NT2/D1 (cell line): Measurements from ENCODE around the gene CTSA.

Experiments used
- DNase-seq: peaks from one replicate; pipeline ENCODE4 v3.0.0-alpha.2; 2011; ENCODE audit warnings: low read depth, low spot score
- H3K27me3 ChIP-seq: 2 replicates; pipeline ENCODE4 v1.6.0; 2011; ENCODE audit warnings: mild to moderate bottlenecking; ENCODE audit not compliant: insufficient read length, insufficient read depth
- H3K36me3 ChIP-seq: 2 replicates; pipeline ENCODE4 v1.6.1; 2011; ENCODE audit warnings: mild to moderate bottlenecking, low read length, mixed read lengths; ENCODE audit not compliant: insufficient read depth, insufficient read length
- H3K4me1 ChIP-seq: 2 replicates; pipeline ENCODE4 v1.5.1; 2011; ENCODE audit not compliant: insufficient read depth, insufficient read length
- H3K4me3 ChIP-seq: 2 replicates; pipeline ENCODE4 v1.5.1; 2011; ENCODE audit warnings: low read depth; ENCODE audit not compliant: insufficient read length
- H3K9ac ChIP-seq: 2 replicates; pipeline ENCODE4 v1.6.0; 2011; ENCODE audit warnings: low read depth; ENCODE audit not compliant: insufficient read length
- H3K9me3 ChIP-seq: 2 replicates; pipeline ENCODE4 v1.5.1; 2011; ENCODE audit warnings: mild to moderate bottlenecking, low read length; ENCODE audit not compliant: insufficient read depth
- SUZ12 ChIP-seq: IDR thresholded peaks from 2 replicates; pipeline ENCODE4 v1.6.1; 2011; ENCODE audit not compliant: insufficient read length, insufficient read depth; ENCODE audit errors: extremely low read depth
- YY1 ChIP-seq: IDR thresholded peaks from 2 replicates; pipeline ENCODE4 v1.6.1; 2011; ENCODE audit not compliant: insufficient read length, insufficient read depth
- ZNF274 ChIP-seq: IDR thresholded peaks from 2 replicates; pipeline ENCODE4 v1.6.1; 2011; ENCODE audit warnings: mild to moderate bottlenecking, low read depth, low read length

The CTSA gene

GRCh38 chr20:45882469-45883099 lies 8.6 kb upstream of the CTSA start:
- no peak overlapping the region for H3K4me3 ChIP-seq
- no peaks in the 10 kb centered on the region for H3K27me3 ChIP-seq
- H3K9ac ChIP-seq = no peak overlapping the region
- no peak for DNase-seq
- peaks cover 7% of the 10 kb centered on the region for H3K4me1 ChIP-seq
- H3K9me3 ChIP-seq = no peaks in the 10 kb centered on the region
- TF ChIP-seq SUZ12 (no peak), YY1 (no peak), ZNF274 (no peak)
- peaks cover 38% of the 10 kb centered on the region for H3K36me3 ChIP-seq

GRCh38 chr20:45883100-45883469 lies 8.1 kb upstream of the CTSA start:
- no peak for DNase-seq
- H3K36me3 ChIP-seq = peaks cover 33% of the 10 kb centered on the region
- no peaks in the 10 kb centered on the region for H3K9me3 ChIP-seq
- TF ChIP-seq YY1 (no peak), SUZ12 (no peak), ZNF274 (no peak)
- no peak overlapping the region for H3K9ac ChIP-seq
- H3K4me1 ChIP-seq = peaks cover 4% of the 10 kb centered on the region
- H3K4me3 ChIP-seq = no peak overlapping the region
- H3K27me3 ChIP-seq = no peaks in the 10 kb centered on the region

- peaks cover 4% of the 10 kb centered on the region for H3K4me1 ChIP-seq
- H3K9ac ChIP-seq = peak overlapping the region; percentile 26
- DNase-seq = no peak
- peaks cover 33% of the 10 kb centered on the region for H3K36me3 ChIP-seq
- TF ChIP-seq YY1 = no peak
- TF ChIP-seq ZNF274 = no peak
- no peak for TF ChIP-seq SUZ12
- H3K27me3 ChIP-seq = no peaks in the 10 kb centered on the region
- H3K4me3 ChIP-seq = no peak overlapping the region
- H3K9me3 ChIP-seq = no peaks in the 10 kb centered on the region
Observed at GRCh38 chr20:45886590-45887345, 4.4 kb upstream of the CTSA start.

GRCh38 chr20:45887346-45887715 lies 3.8 kb upstream of the CTSA start, which contains the start of gene SPATA25:
Gene SPATA25, minus strand, starts transcription at chr20:45887622. Its CDS starts 32 bp downstream, at chr20:45887590.
- no peak within 1 kb of the TSS for H3K4me3 ChIP-seq
- no peaks in the 10 kb centered on the region for H3K9me3 ChIP-seq
- H3K4me1 ChIP-seq = peaks cover 4% of the 10 kb centered on the region
- H3K9ac ChIP-seq = peak within 1 kb of the TSS; percentile 26
- TF ChIP-seq ZNF274 = no peak
- TF ChIP-seq SUZ12 = no peak
- TF ChIP-seq YY1 = no peak
- DNase-seq = no peak
- no peaks in the 10 kb centered on the region for H3K27me3 ChIP-seq
- peaks cover 33% of the 10 kb centered on the region for H3K36me3 ChIP-seq

- DNase-seq = no peak
- H3K4me3 ChIP-seq = no peak overlapping the region
- peaks cover 29% of the 10 kb centered on the region for H3K36me3 ChIP-seq
- no peaks in the 10 kb centered on the region for H3K27me3 ChIP-seq
- peaks cover 4% of the 10 kb centered on the region for H3K4me1 ChIP-seq
- TF ChIP-seq SUZ12 (no peak), ZNF274 (no peak), YY1 (no peak)
- no peak overlapping the region for H3K9ac ChIP-seq
- H3K9me3 ChIP-seq = no peaks in the 10 kb centered on the region
Observed at GRCh38 chr20:45888681-45889080, 2.5 kb upstream of the CTSA start.

- TF ChIP-seq ZNF274 (no peak), SUZ12 (no peak), YY1 (no peak)
- H3K4me1 ChIP-seq = peaks cover 4% of the 10 kb centered on the region
- DNase-seq = peak; percentile 80
- H3K4me3 ChIP-seq = peak overlapping the region; percentile 83
- peaks cover 40% of the 10 kb centered on the region for H3K36me3 ChIP-seq
- no peaks in the 10 kb centered on the region for H3K27me3 ChIP-seq
- H3K9ac ChIP-seq = peak overlapping the region; percentile 94
- no peaks in the 10 kb centered on the region for H3K9me3 ChIP-seq
Observed at GRCh38 chr20:45890077-45890984, 804 bp upstream of the CTSA start.

- Histone ChIP-seq H3K9me3 (no peaks in the 10 kb centered on the region), H3K27me3 (no peaks in the 10 kb centered on the region), H3K9ac (peak overlapping the region; percentile 94), H3K4me1 (peaks cover 4% of the 10 kb centered on the region), H3K36me3 (peaks cover 39% of the 10 kb centered on the region), H3K4me3 (peak overlapping the region; percentile 83)
- DNase-seq = no peak
- TF ChIP-seq ZNF274 (no peak), SUZ12 (no peak), YY1 (no peak)
Observed at GRCh38 chr20:45892049-45892825, 1.1 kb downstream of the CTSA start.
